Right renal cortex interstitium (tissue), 3 donors: ENCODE data around the gene RAD18. TPM values are rescaled to one million over a fixed set of nuclear protein-coding genes. Genes with fewer than 3 reads are reported as not detected.
A peak's percentile ranks its signal among the peaks of the same experiment; 100 is the strongest.

Experiments used
- DNase-seq, 3 donors: peaks; one replicate each; pipeline ENCODE4 v3.0.0-alpha.2; 2013; ENCODE audit warnings: low read depth in 3 of 3, low spot score in 2 of 3
- polyA plus RNA-seq, 3 donors: library from polyadenylated mRNA; unstranded; fragments of 120-200 nt; gene quantifications; one replicate each; pipeline ENCODE4 v1.2.1, GENCODE V29; 2013; ENCODE audit not compliant: insufficient read length in 3 of 3

RAD18 gene
- 10 to 100 TPM in 2 of 3 donors, 1 to 10 TPM in 1; 9.6 to 12.1 (median 11.7) TPM for polyA plus RNA-seq

GRCh38 chr3:8963137-8963853 lies at the start of gene RAD18:
Gene RAD18 (minus strand): TSS chr3:8963472. CDS start chr3:8963385, 87 bp downstream.
- DNase-seq: peak; percentile 80 to 89 (median 85)

GRCh38 chr3:9012521-9012920 lies 49.2 kb upstream of the RAD18 start:
- DNase-seq: no peak

DNA sequence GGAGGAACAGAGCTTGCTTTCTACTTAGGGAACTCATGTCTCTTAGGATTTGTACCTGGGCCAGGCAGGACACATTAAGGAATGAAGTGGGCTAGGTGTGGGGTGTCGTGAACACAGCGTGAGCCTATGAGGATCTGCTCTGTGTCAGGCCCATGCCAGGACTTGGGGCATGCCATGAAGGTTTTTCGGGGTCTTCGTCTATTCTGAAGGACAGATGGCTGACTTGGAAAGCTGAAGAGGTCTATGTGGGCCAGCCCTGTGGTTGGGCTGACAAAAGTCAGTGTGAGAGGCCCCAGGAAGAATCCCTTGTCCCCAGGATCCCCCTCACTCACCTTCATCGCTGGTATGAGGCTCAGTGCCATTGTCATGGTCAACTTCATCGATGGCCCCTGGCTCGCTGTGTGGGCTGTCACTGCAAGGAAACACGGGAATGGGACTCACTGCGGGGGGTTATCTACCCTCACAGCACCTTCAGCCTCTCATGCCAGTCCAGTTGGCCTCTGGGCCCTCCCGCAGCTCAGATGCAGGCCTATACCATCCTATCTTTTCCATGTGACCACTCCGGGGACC lies 46.8 kb upstream of the RAD18 start:
- no peak for DNase-seq

DNA sequence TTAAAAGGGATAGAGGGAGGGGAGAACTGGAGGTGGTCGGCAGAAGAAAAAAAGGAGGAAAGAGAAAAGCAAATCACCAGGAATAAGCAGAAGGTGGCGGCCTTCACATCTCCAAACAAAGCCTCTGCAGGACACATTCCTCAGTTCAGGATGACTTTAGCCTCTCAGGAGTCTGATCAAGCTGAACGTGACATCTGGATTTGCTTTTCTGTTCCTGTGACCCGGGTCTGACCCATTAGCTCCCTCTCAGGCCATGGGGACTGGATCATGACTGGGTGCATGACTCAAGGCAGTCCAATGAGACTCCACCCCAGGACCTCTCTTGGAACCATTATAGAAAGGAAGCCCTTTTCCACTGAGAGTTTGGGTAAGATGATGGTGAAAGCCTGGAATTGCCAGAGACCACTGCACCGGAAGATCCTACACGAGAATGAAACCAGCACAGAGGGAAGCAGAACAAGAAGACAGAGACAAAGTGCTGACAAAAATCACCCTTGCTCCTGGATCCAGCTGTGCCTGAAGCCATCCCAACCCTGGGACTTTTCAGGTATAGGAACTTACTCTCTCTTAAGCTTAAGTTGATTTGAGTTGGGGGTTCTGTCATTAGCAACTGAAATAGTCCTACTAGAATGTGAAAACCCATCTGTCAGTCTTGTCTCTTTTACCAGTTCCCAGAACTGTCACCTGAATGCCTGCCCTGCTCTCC lies 45.4 kb upstream of the RAD18 start:
- no peak for DNase-seq

DNA sequence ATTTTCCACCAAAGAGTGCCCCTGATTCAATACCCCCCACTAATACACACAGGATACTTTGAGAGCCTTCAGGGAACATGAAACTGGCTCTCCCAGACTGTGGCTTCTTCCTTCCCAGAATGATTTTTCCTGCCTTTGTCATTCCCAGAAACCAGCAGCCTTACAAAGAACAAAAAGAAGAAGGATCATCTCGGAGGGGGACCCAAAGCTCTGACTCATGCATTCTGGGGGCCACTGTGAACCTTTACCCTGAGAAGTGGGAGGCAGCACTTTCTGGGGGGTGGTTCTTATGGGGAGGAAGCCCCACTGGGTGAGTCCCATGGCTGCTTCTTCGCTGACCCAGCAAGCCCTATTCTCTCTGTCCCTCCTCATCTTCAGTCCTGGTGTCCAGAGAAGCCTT lies 44.7 kb upstream of the RAD18 start:
- no peak for DNase-seq

DNA sequence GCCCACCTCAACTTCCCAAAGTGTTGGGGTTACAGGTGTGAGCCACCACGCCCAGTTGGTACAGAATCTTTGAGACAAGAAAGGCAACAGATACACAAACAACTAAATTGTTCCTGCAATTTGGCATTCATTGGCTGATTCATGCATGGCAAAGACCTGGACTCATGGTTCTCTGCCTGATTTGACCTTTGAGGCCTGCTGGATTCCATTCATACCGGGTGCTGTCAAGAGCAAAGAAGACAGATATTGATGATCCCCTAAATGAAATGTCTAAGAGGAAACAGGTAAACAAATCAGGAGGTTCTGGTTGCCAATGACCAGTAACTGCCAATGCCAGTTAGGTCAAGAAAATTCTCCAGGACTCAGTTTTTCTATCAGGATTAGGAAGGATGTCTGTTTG lies 43.9 kb upstream of the RAD18 start:
- DNase-seq: no peak

GRCh38 chr3:9000041-9000440 lies 36.8 kb upstream of the RAD18 start:
- DNase-seq: no peak

DNA sequence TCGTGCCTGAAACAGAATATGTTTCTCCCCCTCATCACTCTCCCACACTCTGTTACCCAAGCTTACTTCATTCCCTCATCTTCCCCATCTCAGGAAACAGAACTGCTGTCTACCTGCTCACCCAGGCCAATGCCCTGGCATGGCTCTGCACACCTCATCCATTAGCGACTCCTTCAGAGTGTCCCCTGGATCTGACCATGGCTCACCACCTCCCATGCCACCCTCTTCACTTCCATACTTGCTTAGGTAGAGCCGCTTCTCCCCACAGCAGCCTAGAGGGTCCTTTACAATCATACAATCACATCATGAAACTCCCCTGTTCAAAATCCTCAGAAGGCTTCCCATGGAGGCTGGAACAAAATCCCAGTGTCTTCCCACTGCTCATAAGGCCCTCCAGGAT lies 33.9 kb upstream of the RAD18 start:
- no peak for DNase-seq

DNA sequence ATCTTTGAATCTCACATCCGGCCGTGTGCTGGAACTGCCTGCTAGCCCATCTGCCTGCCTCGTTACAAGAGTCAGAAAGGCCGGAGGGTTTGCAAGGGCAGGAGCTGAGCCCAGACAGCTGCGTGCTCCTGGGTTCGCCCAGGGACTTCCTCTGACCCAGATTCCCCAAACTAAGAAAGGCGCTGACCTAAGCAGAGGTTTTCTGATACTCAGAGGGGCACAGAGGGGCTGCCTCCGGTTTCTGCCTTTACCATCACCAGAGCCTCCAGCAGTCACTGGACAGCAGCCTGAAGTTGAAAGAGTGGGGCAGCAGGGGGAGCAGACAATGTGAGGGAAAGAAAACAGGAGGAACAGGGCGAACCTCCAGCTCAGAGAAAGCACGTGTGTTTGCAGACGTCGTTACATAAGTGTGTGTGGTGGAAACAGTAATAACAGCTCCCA lies 33.4 kb upstream of the RAD18 start:
- DNase-seq: no peak

GRCh38 chr3:8996216-8996615 lies 32.9 kb upstream of the RAD18 start:
- DNase-seq: no peak

- DNase-seq: no peak
Observed at GRCh38 chr3:8994226-8994625, 31.0 kb upstream of the RAD18 start.

GRCh38 chr3:8993331-8993730 lies 30.1 kb upstream of the RAD18 start:
- no peak for DNase-seq

DNA sequence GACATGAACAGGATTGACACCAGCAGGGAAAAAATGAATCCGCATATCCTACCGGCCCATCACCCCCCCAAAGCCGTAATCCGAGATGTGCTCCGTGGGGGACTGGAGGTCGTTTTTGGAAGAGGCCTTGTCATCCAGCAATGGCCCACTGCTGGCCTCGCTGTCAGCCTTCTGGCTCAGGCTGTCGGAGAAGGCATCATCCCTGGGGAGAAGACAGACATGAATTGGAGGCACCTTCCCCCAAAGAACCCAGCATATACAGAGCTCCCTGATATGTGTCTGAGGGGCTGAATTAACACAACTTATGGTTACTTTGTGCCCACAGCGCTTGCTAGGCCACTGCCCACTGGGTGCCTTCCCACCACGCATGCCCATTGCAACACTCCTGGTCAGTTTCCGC lies 29.6 kb upstream of the RAD18 start:
- DNase-seq: no peak

- DNase-seq: no peak
Observed at GRCh38 chr3:8992199-8992598, 28.9 kb upstream of the RAD18 start.

DNA sequence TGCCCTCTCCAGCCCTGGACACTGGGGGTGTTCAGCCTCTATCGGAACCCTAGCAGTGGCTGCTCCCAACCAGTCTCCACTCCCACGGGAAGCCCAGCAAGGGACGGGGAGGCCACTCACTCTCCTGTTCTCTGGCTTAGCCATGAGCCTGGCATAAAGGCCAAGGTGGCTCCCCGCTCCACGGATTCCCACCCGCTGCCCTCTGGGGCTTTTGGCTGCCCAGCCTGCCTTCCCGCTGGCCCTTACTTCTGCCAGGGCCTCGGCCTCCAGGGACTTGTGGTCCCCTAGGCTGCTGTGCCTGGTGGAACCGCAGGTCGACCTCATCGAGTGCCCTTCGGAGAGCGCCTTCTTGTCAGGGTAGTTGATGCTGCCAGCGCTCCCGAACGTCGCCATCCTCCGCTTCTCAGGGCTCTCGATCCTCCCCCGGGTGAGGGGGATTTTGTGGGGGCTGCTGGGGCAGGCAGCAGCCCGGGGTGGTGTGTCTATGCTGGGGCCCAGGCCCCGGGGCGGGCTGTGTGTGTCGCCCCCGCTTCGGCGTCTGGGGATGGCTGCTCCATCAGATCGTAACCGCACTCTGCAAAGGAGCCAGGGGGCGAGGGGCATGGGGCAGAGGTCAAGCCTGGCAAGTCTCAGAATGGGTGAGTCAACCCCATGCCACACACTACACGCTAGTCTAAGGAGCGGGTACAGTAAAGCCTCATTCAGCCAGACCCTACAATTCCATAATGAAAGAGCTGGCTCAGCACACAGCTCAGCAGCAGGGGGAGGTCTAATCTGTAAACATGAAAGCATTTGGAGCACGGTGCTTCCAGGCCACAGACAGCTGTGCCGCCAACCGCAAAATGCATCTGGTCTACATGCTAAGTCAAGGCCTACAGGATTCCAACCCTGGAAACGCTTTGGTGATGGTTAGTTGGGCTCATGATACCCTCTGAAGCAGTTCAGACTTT lies 27.3 kb upstream of the RAD18 start:
- DNase-seq: no peak

DNA sequence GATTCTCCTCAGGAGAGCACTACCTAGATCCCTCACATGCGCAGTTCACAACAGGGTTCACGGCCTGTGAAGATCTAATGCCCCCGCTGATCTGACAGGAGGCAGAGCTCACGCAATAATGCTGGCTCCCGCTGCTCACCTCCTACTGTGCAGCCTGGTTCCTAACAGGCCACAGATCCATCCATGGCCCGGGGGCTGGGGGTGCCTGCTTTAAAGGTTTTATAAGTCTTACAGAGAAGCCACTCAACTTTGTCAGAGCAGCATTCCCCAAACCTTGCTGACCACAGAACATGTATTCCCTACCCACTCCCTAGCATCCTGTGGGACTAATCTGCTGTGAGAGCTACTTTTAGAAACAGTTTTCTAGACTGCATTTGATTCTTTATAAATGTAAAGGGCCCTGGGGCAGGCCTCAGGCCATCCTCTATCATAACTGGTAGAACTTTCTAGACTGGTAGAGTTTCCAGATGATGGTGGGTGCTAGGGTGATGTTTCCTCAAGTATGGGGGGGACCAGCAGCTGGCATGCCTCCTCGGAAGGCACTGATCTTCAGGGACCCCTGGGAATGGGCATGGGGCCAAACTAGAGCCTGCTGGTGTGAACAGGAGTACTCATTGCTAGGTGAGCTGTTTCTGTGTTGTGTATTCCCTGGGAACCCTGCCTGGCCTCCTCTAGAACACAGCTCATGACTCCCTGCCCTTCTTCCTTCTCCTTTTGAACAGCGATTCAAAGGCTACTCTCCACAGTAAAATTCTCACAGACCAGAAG lies 25.7 kb upstream of the RAD18 start:
- no peak for DNase-seq

DNA sequence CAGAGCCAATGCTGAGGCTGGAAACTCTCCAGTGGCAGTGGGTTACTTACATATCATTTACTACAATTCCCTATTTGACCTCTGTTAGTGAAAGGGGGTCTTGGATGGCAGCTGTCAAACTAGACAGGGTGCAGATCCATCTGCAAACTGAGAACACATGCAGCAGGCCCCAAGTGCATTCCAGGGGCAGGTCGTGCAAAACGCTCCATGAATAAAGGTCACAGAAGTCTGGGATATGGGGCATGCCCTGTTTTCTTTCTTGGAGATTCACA lies 25.0 kb upstream of the RAD18 start:
- DNase-seq: no peak

- DNase-seq: peak; percentile 29 to 61 (median 36)
Observed at GRCh38 chr3:8987645-8988383, 24.5 kb upstream of the RAD18 start.

DNA sequence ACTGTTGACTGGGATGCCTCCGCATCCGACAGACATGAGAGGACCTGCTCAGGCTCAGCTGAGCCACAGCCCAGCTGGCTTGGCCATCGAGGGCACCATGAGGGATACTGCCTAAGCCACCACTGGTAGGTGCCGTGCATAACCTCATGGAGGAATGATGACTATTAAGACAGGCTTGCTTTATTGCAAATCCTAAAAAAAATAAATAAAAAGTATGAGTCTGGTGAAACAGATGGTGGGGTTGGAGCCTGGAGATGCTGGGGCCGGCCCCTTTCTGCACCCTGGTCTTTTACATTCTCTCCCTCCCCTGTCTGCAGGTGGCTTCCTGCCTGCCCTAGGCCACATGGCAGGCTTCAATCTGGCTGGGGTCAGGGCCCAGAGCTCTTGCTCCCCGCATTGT lies 24.0 kb upstream of the RAD18 start:
- DNase-seq: no peak

- no peak for DNase-seq
Observed at GRCh38 chr3:8986741-8987140, 23.5 kb upstream of the RAD18 start.
